BLaER1 treated with 17β-estradiol and CSF1 and Interleukin-3, amounts not matched to agents 10 nM and 100 nM (cell line): ENCODE data around the gene CCDC102A.

Source experiments
- H3K27ac ChIP-seq, 11 experiments: shearing (Covaris generic); formaldehyde crosslinking; 2 replicates each; pipeline ENCODE4 v1.8.1; 2022
- H3K27me3 ChIP-seq, 11 experiments: shearing (Covaris generic); formaldehyde crosslinking; 2 replicates each; pipeline ENCODE4 v1.8.1; 2022
- H3K36me3 ChIP-seq, 11 experiments: shearing (Covaris generic); formaldehyde crosslinking; 2 replicates each; pipeline ENCODE4 v1.8.1; 2022
- H3K4me1 ChIP-seq, 10 experiments: shearing (Covaris generic); formaldehyde crosslinking; 2 replicates each; pipeline ENCODE4 v1.8.1; 2022
- H3K4me2 ChIP-seq, 11 experiments: shearing (Covaris generic); formaldehyde crosslinking; 2 replicates each; pipeline ENCODE4 v1.8.1; 2022
- H3K4me3 ChIP-seq, 10 experiments: shearing (Covaris generic); formaldehyde crosslinking; 2 replicates each; pipeline ENCODE4 v1.8.1; 2022
- H3K9ac ChIP-seq, 11 experiments: shearing (Covaris generic); formaldehyde crosslinking; 2 replicates each; pipeline ENCODE4 v1.8.1; 2022
- H3K9me3 ChIP-seq, 11 experiments: shearing (Covaris generic); formaldehyde crosslinking; replicated peaks in 1 of 11; 2 replicates each; pipeline ENCODE4 v1.8.1; 2022
- H4K20me1 ChIP-seq, 11 experiments: shearing (Covaris generic); formaldehyde crosslinking; 2 replicates each; pipeline ENCODE4 v1.8.1; 2022
- Cebpa-rat ChIP-seq, 11 experiments: shearing (Covaris generic); IDR thresholded peaks; 2 replicates each; pipeline ENCODE4 v1.8.1; 2022

CCDC102A gene

GRCh38 chr16:57474671-57475661 lies 61.4 kb downstream of the CCDC102A start:
- peak overlapping the region in 5 of 11 experiments; percentile 18 to 24 (median 21); a peak in 2 of 22 replicates for H3K9ac ChIP-seq
- peaks cover 29 to 64% (median 47%) of the 10 kb centered on the region in 11 experiments for H3K36me3 ChIP-seq
- H4K20me1 ChIP-seq: peaks cover 0 to 84% (median 71%) of the 10 kb centered on the region in 11 experiments; a peak in 20 of 22 replicates
- H3K27me3 ChIP-seq: no peaks in the 10 kb centered on the region
- no peak overlapping the region for H3K4me3 ChIP-seq
- H3K9me3 ChIP-seq: no peaks in the 10 kb centered on the region
- no peak for TF ChIP-seq Cebpa-rat (IDR thresholded peaks at IDR 0.05)
- peak overlapping the region in 5 of 11 experiments; percentile 15 to 60 (median 40); a peak in 7 of 22 replicates for H3K27ac ChIP-seq
- H3K4me1 ChIP-seq: peaks cover 58 to 86% (median 77%) of the 10 kb centered on the region in 10 experiments
- peak overlapping the region in 10 of 11 experiments; percentile 18 to 100 (median 98); a peak in 19 of 22 replicates for H3K4me2 ChIP-seq

GRCh38 chr16:57473906-57474305 lies 62.5 kb downstream of the CCDC102A start:
- Histone ChIP-seq H4K20me1 (peaks cover under 1 to 94% (median 77%) of the 10 kb centered on the region in 11 experiments; a peak in 20 of 22 replicates), H3K27ac (no peak overlapping the region), H3K36me3 (peaks cover 40 to 74% (median 58%) of the 10 kb centered on the region in 11 experiments), H3K4me3 (no peak overlapping the region), H3K4me2 (no peak overlapping the region), H3K9ac (no peak overlapping the region), H3K9me3 (no peaks in the 10 kb centered on the region), H3K4me1 (peaks cover 47 to 76% (median 67%) of the 10 kb centered on the region in 10 experiments), H3K27me3 (no peaks in the 10 kb centered on the region)
- TF ChIP-seq Cebpa-rat (IDR thresholded peaks at IDR 0.05): no peak

- H3K4me3 ChIP-seq: no peak overlapping the region
- peaks cover 3 to 94% (median 80%) of the 10 kb centered on the region in 11 experiments; a peak in 20 of 22 replicates for H4K20me1 ChIP-seq
- 0 out of 22 replicates have a peak overlapping the region, but pooled peaks of 3 of the 11 experiments have one; percentile 6 to 45 (median 11) for H3K9ac ChIP-seq
- peak overlapping the region in 10 of 11 experiments; percentile 43 to 82 (median 63); a peak in 16 of 22 replicates for H3K4me2 ChIP-seq
- peaks cover 46 to 80% (median 64%) of the 10 kb centered on the region in 11 experiments for H3K36me3 ChIP-seq
- H3K27ac ChIP-seq: peak overlapping the region in 2 of 11 experiments; percentile 32 to 35; a peak in 1 of 22 replicates
- H3K27me3 ChIP-seq: no peaks in the 10 kb centered on the region
- peaks cover 41 to 70% (median 61%) of the 10 kb centered on the region in 10 experiments for H3K4me1 ChIP-seq
- TF ChIP-seq Cebpa-rat (IDR thresholded peaks at IDR 0.05): no peak
- no peaks in the 10 kb centered on the region for H3K9me3 ChIP-seq
Measured at GRCh38 chr16:57473176-57473840, 63.1 kb downstream of the CCDC102A start.

- Histone ChIP-seq H3K4me3 (no peak overlapping the region), H3K9ac (peak overlapping the region in 6 of 11 experiments; percentile 6 to 54 (median 40); a peak in 4 of 22 replicates), H3K4me2 (peak overlapping the region; percentile 43 to 82 (median 61)), H3K9me3 (no peaks in the 10 kb centered on the region), H3K27me3 (no peaks in the 10 kb centered on the region), H3K27ac (peak overlapping the region in 4 of 11 experiments; percentile 22 to 50 (median 34); a peak in 4 of 22 replicates), H4K20me1 (peaks cover 3 to 88% (median 74%) of the 10 kb centered on the region in 11 experiments; a peak in 20 of 22 replicates), H3K36me3 (peaks cover 52 to 84% (median 69%) of the 10 kb centered on the region in 11 experiments), H3K4me1 (peaks cover 35 to 63% (median 54%) of the 10 kb centered on the region in 10 experiments)
- no peak for TF ChIP-seq Cebpa-rat (IDR thresholded peaks at IDR 0.05)
Measured at GRCh38 chr16:57472665-57473060, 63.7 kb downstream of the CCDC102A start.

GRCh38 chr16:57471852-57472664 lies 64.3 kb downstream of the CCDC102A start:
- H3K9ac ChIP-seq: peak overlapping the region in 6 of 11 experiments; percentile 6 to 54 (median 40); a peak in 4 of 22 replicates
- peak overlapping the region; percentile 43 to 82 (median 61) for H3K4me2 ChIP-seq
- H3K36me3 ChIP-seq: peaks cover 58 to 84% (median 76%) of the 10 kb centered on the region in 11 experiments
- H3K27me3 ChIP-seq: no peaks in the 10 kb centered on the region
- H3K9me3 ChIP-seq: no peaks in the 10 kb centered on the region
- peak overlapping the region in 4 of 11 experiments; percentile 22 to 50 (median 34); a peak in 4 of 22 replicates for H3K27ac ChIP-seq
- no peak for TF ChIP-seq Cebpa-rat (IDR thresholded peaks at IDR 0.05)
- no peak overlapping the region for H3K4me3 ChIP-seq
- H4K20me1 ChIP-seq: peaks cover 3 to 86% (median 68%) of the 10 kb centered on the region in 11 experiments; a peak in 20 of 22 replicates
- H3K4me1 ChIP-seq: peaks cover 28 to 57% (median 48%) of the 10 kb centered on the region in 10 experiments

GRCh38 chr16:57471209-57471608 lies 65.2 kb downstream of the CCDC102A start:
- H3K9ac ChIP-seq: no peak overlapping the region
- peaks cover 67 to 91% (median 84%) of the 10 kb centered on the region in 11 experiments for H3K36me3 ChIP-seq
- H3K4me1 ChIP-seq: peaks cover 20 to 49% (median 40%) of the 10 kb centered on the region in 10 experiments
- H3K4me3 ChIP-seq: no peak overlapping the region
- peaks cover 3 to 85% (median 64%) of the 10 kb centered on the region in 11 experiments; a peak in 20 of 22 replicates for H4K20me1 ChIP-seq
- no peaks in the 10 kb centered on the region for H3K27me3 ChIP-seq
- H3K4me2 ChIP-seq: no peak overlapping the region
- H3K27ac ChIP-seq: no peak overlapping the region
- TF ChIP-seq Cebpa-rat (IDR thresholded peaks at IDR 0.05): no peak
- H3K9me3 ChIP-seq: no peaks in the 10 kb centered on the region

GRCh38 chr16:57470711-57471110 lies 65.7 kb downstream of the CCDC102A start:
- no peaks in the 10 kb centered on the region for H3K9me3 ChIP-seq
- H3K27ac ChIP-seq: no peak overlapping the region
- peaks cover 72 to 96% (median 89%) of the 10 kb centered on the region in 11 experiments for H3K36me3 ChIP-seq
- no peak overlapping the region for H3K9ac ChIP-seq
- peaks cover 15 to 44% (median 35%) of the 10 kb centered on the region in 10 experiments for H3K4me1 ChIP-seq
- no peak for TF ChIP-seq Cebpa-rat (IDR thresholded peaks at IDR 0.05)
- H3K4me3 ChIP-seq: no peak overlapping the region
- H4K20me1 ChIP-seq: peaks cover 3 to 86% (median 66%) of the 10 kb centered on the region in 11 experiments; a peak in 20 of 22 replicates
- no peaks in the 10 kb centered on the region for H3K27me3 ChIP-seq
- H3K4me2 ChIP-seq: no peak overlapping the region
